Epithelial cell of proximal tubule (primary cell): ENCODE results near the gene SMURF1. TPM values are rescaled to one million over a fixed set of nuclear protein-coding genes. Genes with fewer than 3 reads are reported as not detected.

ENCODE experiments used
- DNase-seq: peaks from one replicate; pipeline ENCODE4 v3.0.0-alpha.2; 2011; ENCODE audit warnings: low read depth
- H3K4me3 ChIP-seq: 2 replicates; pipeline ENCODE4 v1.5.1; 2011; ENCODE audit warnings: low read depth, mild to moderate bottlenecking, low read length
- total RNA-seq: library from RNA; depleted of rRNA; stranded (reverse); fragments of >200 nt; gene quantifications from 2 replicates; pipeline ENCODE4 v1.2.3, GENCODE V29; 2015
- TF ChIP-seq, protein P1 (sequence below): conservative IDR thresholded peaks from 2 replicates; pipeline ENCODE4 v1.5.1; 2012; ENCODE audit warnings: low read depth, mild to moderate bottlenecking, low read length

The SMURF1 gene
- total RNA-seq, 1 donor from 2014 or later: 30.7 TPM

DNA sequence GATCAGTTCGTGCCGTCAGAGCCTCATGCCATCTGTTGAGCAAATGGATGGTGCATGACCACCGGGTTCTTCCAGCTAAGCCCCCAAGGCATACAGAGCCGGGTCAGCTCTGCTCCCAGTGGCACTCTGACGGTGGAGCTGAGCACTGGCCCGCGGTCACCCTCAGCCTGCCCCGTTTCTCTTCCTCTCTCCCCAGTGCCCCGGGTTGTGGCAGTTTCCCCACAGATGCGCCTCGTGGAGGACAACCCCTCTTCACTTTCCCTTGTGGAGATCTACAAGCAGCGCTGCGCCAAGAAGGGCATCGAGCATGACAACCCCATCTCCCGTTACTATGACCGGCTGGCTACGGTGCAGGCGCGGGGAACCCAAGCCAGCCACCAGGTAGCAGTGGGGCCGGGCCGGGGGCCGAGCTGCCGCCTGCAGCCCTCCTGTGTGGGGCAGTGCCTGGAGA, 135.7 kb downstream of the SMURF1 start:
- TF ChIP-seq, protein P1, sequence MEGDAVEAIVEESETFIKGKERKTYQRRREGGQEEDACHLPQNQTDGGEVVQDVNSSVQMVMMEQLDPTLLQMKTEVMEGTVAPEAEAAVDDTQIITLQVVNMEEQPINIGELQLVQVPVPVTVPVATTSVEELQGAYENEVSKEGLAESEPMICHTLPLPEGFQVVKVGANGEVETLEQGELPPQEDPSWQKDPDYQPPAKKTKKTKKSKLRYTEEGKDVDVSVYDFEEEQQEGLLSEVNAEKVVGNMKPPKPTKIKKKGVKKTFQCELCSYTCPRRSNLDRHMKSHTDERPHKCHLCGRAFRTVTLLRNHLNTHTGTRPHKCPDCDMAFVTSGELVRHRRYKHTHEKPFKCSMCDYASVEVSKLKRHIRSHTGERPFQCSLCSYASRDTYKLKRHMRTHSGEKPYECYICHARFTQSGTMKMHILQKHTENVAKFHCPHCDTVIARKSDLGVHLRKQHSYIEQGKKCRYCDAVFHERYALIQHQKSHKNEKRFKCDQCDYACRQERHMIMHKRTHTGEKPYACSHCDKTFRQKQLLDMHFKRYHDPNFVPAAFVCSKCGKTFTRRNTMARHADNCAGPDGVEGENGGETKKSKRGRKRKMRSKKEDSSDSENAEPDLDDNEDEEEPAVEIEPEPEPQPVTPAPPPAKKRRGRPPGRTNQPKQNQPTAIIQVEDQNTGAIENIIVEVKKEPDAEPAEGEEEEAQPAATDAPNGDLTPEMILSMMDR: no peak
- H3K4me3 ChIP-seq: no peak overlapping the region
- no peak for DNase-seq

DNA sequence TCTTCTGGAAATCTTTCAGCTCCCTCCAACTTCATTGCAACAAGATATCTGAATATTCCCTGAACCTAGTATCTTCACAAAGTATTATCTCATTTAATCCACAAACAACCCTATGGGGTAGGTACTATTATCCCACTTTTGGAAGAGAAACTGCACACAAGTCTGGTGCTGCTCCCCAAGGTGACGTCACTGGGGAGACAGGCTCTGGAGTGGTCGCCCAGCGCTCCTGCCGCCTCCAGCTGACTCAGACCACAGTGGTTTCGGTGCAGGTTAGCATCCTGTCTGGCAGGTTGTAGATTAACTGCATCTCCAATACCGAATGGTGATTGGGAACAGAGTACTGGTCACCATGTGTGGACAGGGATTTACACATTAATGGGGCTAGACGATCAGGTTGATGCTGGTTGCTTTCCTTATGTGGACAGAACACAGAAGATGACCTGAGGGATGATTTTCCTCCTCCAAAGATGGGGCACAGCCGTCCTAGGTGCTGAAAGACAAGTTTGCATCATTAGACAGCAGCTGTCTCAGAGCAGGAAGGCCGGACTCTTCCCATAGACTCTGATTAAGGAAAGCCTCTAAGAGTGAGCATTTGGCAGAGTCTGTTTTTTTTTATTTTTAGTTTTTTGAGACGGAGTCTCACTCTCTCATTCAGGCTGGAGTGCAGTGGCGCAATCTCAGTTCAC, 137.0 kb downstream of the SMURF1 start:
- no peak for DNase-seq
- TF ChIP-seq, protein P1: no peak
- H3K4me3 ChIP-seq: no peak overlapping the region

DNA sequence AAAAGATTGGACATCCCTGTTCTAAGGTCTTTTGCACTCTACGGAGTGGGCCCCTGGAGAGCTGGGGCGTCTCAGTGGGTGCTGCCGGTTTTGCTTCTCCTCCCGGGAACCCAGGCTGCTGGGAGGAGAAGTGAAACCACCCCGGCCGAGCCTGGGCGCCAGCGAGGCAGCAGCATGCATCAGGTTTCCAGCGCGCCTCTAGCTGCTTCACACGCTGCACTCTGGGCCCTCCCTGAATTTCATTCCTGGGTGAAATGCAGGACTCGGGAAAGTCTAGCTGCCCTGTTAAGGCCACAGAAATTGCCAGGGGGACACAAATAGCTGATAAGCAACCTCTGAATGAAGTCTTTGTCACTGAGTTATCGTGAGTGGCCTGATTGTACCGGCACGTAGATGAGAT, 138.1 kb downstream of the SMURF1 start:
- TF ChIP-seq, protein P1: no peak
- H3K4me3 ChIP-seq: no peak overlapping the region

DNA sequence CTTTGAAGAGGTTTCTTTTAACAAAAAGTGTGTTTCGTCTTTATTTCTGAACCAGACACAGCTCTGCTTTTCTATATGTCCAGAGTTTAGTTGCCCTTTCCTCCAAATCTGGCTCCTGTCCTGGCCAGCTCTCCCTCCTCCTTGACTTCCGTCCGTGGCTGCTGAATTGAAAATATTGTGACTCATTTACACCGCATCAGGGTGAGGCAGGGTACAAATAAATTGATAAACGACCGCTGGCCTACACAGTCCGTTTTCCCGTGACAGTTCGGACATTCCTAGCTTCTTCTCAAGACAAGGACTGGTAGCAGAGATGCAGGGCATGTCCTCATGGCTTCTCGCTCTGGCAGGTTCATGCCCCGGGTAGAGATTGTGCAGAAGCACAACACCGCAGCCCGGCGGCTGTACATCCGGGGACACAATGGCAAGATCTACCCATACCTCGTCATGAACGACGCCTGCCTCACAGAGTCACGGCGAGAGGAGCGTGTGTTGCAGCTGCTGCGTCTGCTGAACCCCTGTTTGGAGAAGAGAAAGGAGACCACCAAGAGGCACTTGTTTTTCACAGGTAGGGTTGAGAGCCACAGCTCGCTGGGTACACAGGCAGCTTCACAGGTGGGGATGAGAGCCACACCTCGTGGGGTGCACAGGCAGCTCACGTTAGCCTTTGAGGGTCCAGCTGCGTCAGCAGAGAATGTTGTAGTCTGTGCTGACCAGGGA, 139.0 kb downstream of the SMURF1 start:
- DNase-seq: no peak
- TF ChIP-seq, protein P1: no peak
- H3K4me3 ChIP-seq: no peak overlapping the region

More for the DNA sequence above, 138.1 kb downstream of the SMURF1 start:
- DNase-seq: no peak

DNA sequence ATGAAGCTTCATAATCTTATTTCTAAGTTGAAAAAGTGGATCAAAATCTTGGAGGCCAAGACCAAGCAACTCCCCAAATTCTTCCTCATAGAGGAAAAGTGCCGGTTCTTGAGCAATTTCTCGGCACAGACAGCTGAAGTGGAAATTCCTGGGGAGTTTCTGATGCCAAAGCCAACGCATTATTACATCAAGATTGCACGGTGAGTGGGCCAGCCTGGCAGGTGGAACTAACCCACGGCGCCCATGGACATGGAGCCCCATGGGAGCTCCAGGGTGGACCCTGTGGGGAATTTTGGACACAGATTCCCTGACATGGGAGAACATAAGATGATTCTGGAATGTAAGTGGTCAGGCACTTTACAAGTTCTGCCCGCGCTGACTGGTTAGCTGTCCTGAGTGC, 139.7 kb downstream of the SMURF1 start:
- TF ChIP-seq, protein P1: no peak
- H3K4me3 ChIP-seq: no peak overlapping the region
- DNase-seq: no peak

DNA sequence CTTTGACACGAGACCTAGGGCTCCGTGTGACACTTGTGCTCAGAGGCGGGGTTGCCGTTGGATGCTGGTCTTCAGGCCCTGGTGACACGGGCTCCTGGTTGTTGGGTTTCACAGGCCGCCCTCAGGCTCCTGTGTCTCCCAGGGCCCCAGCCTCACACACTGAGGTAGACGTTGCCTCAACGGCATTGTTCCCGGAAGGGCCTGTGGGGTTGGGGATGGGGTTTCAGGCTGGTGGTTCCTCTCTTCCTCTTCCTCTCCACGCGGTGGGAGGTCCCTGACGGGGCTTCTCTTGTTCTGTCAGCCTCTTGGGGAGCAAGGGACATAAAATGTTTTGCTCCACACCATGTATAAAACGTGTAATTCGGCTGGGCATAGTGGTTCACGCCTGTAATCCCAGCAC, 140.5 kb downstream of the SMURF1 start:
- no peak overlapping the region for H3K4me3 ChIP-seq
- TF ChIP-seq, protein P1: no peak
- DNase-seq: no peak

DNA sequence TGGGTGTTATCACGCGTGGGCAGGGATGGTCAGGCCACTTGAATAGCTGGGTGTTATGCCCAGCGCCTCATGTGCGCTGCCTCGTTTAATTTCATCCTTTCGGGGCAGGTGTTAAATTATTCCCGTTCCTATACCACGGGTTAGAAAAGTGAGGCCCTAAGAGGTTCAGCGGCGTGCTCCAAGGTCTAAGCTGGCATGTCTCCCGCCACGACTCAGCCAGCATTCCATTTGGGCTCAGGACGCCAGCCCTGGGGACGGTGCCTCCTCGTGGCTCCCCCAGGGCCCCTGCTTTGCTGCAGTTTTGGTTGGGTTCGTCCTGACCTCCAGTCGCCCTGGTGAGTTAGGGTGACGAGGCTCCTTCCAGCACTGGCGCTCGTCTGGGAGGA, 141.1 kb downstream of the SMURF1 start:
- TF ChIP-seq, protein P1: no peak
- H3K4me3 ChIP-seq: no peak overlapping the region
- DNase-seq: no peak
